COLO668 (cell line): Measurements from ENCODE around the gene EGFLAM.
"Not testable (repeated sequence)": the region's sequence is repeated elsewhere in the genome, so short reads cannot be mapped to it uniquely, and the experiment has no call there.

Experiments
- DNase-seq: peaks from one replicate; lab custom pipeline; 2025; ENCODE audit not compliant: unreplicated experiment; lab: John Stamatoyannopoulos, UW

Gene EGFLAM

GRCh38 chr5:38413696-38414095 is 155.3 kb downstream of the EGFLAM start:
- no peak for DNase-seq

- DNase-seq: no peak
Measured at GRCh38 chr5:38414348-38414747, 156.0 kb downstream of the EGFLAM start.

GRCh38 chr5:38415772-38416171 is 157.4 kb downstream of the EGFLAM start:
- not testable (repeated sequence) for DNase-seq

DNA sequence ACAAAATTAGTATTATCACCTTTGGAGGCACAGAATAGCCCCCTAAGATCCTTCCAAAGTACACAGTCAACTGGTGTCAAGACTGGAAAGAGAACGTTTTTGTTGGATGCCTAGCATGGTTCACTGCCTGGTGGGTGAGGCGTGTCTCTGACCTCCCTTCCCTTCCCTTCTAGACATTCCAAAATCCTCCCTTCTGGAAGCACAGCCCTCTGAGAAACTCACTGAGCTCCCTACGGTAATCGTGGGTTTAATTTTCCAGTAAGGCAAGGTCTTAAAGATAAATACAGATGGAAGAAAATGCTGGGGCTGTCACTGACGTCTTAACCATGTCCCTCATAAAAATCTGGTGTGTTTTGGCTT is 159.3 kb downstream of the EGFLAM start:
- DNase-seq: no peak

DNA sequence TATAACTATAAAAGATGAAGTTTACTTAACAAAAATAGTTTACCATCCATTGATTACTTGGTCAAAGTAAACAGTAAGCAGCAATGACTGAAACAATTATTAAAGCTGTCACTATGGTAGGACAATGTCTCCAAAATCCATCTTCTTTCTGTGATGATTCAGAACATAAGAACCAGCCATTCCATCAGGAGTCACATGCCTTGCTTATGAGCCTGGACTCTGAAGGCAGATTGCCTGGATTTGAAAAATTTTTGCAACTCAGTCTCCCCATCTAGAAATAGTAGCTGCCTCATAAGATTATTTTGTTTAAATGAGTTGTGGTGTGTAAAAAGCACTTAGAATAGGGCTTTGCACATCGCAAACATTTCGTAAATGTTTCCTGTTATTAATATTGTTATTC is 161.9 kb downstream of the EGFLAM start:
- DNase-seq: no peak

DNA sequence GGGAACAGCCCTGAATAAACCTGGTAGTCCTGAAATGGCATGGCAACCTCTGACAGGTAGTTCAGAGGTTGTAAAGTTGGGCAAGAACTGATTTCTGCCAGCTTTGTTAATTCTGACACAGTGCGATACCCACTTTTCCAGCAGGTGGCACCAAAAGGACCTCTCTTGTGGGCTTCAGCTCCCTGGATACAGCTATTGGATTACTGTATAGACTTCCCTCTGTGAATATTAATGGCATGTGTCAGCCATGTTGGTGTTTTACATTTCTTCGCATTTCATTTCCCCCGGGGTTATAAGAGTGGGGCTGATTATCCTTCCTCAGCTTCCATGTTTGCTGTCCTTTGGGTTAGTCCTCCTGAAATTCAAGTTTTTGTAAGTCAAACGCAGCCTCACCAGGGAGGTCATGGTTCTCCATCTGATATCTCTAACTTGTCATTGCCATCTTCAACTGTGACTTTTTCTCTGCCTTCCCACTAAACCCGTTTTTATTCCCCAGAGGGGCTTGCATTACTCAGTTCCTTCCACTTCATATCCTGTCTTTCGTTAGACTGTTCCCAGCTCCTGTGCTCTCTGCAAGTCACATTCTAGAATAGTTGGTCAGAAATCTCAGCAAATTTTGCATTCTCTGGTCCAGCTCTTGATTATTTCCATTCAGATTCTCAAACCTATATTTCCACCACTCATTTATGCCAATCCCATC is 162.5 kb downstream of the EGFLAM start:
- DNase-seq: peak; percentile 41

DNA sequence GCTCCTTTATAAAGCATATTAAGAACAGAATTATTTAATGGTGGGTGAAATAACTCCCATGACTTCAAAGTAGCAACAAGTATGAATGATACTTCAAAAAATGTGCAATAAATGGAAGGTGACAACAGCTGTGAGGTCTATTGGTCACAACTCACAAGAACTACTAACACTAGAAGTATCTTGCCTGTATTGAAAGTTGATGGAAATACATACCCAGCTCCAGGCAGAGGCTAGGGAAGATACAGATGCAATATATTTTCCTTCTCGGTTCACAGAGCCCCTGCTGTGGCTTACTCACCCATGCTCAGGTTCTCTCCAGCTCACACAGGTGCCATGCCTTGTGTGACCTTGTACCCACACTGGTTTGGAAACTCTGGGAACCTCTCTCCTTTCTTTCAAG is 164.3 kb downstream of the EGFLAM start:
- DNase-seq: no peak

GRCh38 chr5:38423276-38424147 is 165.2 kb downstream of the EGFLAM start:
- DNase-seq: no peak

GRCh38 chr5:38424148-38425060 is 166.0 kb downstream of the EGFLAM start:
- no peak for DNase-seq

DNA sequence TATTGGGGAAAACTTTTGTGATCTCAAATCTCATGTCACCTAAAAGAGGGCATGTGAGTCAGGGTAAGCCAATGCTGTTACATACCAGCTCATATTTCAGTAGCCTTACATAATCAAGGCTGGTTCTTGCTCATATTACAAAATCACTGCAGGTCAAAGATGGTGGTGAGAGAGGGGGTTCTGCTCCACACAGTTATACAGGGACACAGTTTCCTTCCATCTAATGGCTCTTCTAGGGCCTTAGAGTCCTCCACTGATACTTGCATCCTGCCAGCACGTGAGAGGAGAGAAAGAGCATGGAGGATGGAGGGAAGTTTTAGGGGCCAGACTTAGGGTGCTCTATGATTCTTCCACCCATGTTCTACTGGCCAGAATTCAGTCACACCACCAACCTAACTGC is 168.1 kb downstream of the EGFLAM start:
- DNase-seq: no peak

DNA sequence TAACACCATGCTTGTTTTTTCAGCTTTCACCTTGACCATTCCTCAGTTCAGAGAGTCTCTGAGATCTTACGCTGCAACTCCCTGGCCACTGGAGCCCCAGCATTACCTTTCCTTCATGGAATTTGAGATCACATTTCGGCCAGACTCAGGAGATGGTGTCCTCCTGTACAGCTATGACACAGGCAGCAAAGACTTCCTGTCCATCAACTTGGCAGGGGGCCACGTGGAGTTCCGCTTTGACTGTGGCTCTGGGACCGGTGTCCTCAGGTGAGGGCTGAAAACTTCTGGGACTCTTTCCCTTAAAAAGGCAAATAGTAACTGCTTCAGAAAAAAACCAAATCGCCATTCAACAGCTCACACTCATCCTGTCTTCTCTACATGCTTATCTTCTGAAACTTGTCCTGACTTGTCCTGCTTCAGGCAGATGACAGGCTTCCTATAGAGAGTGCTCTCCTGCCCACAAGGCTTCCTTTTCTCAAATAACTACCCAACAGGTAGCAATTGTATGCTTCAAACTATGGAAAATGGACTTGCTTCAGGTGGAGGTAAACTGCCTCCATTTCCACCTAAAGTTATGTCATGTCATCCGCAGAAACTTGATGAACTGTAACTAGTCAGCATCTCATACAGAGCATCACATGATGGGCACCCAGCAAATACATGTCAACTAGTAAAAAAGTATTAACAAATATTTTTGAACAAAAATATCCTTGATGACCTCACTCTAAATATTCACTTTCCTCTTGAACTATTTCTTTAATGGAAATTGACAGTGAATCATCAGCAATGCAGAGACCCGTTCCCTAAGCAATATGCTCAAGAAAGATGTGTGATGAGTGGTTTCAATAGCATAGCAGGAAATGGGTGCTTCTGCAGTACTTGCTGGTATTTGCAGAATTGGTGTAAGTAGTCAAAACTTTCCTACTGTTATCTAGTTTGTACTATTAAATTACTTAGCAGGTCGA is 168.9 kb downstream of the EGFLAM start:
- DNase-seq: no peak

DNA sequence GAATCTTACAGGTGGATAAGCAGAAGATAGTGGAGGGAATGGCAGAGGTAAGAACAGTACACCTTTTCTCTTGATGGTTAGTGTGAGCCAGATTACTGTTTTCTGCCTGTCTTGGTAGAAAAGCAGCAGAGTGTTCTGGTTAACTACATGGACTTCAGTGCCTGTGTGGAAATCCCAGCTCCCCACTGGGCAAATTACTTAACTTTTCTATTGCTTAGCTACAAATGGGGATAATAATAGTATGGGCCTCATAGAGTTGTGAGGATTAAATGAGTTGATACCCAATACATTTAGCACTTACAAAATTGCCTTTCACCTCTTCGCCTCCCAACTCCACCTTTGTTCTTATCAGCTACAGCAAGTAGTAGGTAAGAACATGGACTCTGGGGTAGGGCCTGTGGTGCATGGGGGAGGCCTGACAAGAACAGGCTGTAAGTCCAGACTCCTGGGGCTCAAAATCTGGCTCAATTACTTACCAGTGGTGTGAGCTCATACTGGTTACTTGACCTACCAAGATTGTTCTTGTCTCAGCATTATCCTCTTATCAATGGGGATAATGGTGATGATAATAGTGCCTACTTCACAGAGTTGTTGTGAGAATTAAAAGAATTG is 173.0 kb downstream of the EGFLAM start:
- DNase-seq: no peak

DNA sequence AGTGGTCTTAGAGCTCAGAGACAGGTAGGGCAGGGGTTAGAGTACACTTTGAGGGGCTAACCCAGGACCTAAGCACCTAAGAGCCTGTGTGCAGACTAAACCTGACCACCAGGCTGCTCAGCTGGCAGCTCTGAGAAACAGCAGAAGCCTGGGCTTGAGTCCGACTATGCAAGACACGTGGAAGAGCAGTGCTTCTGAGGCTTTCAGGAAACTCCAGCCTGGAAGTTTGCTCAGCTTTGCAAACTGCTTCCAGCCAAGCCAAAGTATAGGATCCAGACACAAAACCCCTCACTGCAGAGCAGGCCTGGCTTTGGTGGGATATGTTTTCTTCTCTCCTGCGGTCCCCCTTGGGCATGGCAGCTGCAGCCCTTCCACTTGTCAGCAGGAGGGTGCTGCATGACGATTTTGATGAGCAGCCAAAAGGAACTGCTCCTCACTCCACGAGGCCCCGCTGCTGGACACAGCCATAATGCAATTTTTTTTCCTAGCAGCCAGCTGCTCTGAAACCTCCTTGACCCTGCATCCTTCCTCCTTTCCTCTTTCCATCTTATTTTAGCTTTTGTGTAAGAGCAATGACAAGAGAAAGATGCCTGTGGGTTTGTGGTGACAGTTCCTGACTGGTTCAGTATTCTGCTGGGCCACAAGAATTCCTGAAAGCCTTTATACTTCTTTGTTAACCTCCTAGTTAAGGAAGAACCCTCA is 175.0 kb downstream of the EGFLAM start:
- DNase-seq: no peak

GRCh38 chr5:38434966-38435705 is 176.8 kb downstream of the EGFLAM start:
- DNase-seq: no peak

GRCh38 chr5:38438757-38439156 is 180.4 kb downstream of the EGFLAM start:
- DNase-seq: no peak

DNA sequence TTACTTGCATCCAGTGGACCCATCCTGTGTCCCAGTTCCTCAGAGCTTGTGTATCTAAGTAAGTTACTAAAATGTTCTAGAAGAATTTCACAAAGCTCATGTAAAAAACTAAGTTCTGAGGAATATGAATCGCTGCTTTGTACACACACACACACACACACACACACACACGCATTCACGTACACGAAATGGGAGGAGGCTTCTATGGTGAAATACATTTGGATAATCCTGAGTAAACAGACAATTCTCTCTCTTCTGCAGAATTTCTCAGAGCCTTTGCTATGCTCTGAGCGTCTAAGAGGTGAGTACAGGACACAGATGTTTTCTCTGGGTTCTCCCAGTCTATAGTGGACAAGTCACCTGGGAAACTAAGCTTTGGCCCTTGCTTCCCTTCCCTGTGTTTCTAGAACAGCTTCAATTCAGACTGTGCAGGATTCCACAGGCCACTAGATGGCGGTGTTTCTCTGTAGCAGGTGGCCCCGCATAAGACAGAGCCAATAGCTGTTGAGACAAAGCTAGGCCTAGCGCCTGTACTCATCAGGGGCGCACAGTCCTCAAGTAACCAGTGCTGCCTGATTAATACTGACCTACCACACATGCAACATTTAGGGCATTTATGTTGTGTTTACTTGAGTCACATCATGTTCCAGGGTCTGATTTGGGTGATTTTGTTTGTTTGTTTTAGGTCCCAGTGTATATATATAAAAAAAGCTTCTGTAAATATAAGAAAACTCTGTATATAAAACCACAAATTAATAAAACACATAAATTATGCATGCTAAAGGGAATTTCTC is 183.3 kb downstream of the EGFLAM start:
- DNase-seq: peak; percentile 88

- no peak for DNase-seq
Measured at GRCh38 chr5:38442247-38442573, 183.9 kb downstream of the EGFLAM start.

DNA sequence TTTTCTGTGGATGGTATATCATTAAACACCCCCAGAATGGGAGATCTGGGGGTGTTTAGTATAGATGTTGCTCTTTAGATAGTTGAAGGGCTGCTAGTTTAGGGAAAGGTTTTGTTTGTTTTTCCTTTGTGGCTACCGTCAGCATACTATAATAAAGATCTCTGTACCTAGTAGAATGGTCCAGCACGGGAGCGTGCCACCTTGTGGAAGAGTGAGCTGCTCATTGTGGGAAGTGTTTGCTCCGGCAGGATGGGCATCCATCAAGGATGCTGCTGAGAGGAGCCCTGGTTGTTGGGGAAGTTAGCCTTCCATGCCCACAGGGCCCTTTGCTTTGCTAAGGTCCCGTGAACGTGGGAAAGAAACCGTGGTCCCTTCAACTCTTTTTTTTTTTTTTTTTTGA is 185.0 kb downstream of the EGFLAM start:
- peak; percentile 8 for DNase-seq
